Endothelial cell of hepatic sinusoid (primary cell): ENCODE data around the gene ZNF277.

ENCODE experiments used
- in situ Hi-C: cut with HindIII; loops from 2 replicates; pipeline ENCODE4 v1.10.0; 2017; ENCODE audit warnings: low sequenced_read_pairs

Gene ZNF277

DNA sequence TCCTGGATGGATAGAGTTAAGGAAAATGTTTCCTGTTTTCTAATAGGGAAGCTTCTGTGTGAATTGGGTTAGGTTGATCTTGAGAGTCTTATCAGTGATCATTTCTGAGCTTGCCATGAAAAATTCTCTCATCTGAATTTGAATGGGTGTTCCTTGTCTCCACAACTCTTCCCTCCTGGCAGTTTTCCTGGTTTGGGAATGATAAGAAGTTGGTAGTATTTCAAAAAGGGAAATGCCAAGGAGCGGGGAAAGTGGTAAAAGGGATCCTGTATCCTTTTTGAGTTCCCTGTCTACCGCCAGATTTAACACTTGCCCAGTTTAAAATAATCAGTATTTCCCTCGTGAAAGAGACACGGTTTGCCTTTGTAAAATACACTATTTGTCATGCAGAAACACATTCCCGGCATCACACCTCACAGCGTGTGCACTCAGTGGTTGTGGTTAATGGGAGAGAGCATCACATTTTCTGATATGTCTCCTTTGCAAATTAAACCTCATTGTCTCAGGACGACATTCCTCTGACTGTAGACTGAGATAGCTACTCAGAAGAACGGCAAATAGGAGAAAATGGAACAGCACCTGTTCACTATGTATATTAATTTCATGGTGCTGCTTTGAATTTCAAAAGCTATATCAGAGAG is 130.6 kb downstream of the ZNF277 start:
- in situ Hi-C loops, result loop anchor here (5.0 kb wide), 1 partner anchor 40 kb away; no protein-coding TSS in a partner anchor

DNA sequence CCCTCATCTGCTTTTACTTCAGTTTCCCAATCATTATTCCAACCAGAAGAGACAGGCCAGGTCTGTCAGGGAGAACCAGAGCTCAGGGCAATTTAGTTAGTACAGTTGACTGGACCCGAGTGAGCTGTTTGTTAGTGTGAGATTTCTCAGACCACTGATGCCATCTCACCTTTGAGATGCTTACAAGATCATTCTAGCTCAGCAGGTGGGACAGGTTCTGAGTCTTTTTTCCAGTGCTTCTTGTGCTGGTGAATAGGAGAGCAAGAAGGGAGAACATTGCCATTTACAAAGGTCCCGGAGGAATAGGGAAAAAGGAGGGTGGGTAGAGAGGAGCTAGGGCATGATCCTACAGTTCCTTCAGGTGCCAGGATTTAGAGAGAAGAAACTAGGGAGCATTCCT is 131.4 kb downstream of the ZNF277 start:
- in situ Hi-C loops, result loop anchor here (5.0 kb wide), 1 partner anchor 41 kb away; no protein-coding TSS in a partner anchor

DNA sequence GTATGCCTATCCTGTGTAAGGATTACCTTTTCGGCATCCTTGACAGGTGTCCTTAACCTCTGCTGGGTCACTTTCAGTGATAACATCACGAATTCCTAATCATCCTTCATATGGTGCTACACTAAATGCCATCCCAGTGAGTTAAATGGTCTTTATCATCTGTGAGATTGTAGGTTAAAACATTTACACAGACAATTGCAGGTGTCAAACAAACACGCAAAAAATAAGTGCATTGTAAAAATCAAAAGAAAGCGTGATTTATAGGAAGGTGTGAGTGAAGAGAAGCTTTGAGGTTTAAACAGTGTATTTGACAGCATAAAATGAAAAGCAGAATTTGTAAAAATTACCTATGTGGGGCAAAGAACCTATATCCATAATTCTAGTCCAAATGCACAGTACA is 132.3 kb downstream of the ZNF277 start:
- in situ Hi-C loops, result loop anchor here (5.0 kb wide), 1 partner anchor 41 kb away; no protein-coding TSS in a partner anchor

DNA sequence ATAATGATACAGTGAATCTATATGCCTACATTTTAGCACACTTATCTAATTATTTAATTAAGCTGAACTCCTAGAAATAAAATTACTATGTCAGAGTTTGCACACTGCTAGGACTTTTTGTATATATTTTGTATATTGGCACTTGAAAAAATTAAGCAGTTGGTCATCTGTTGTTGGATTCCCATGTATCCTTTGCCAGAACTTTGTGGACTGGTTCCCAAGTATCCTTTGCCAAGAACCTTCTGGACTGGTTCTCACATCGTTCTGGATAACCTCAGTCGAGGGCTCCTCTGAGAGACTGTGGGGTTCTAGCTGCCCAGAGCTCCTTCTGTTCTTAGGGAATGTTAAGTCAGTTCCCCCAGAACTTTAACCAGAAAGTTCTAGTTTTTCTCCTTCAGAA is 135.0 kb downstream of the ZNF277 start:
- in situ Hi-C loops, result no loop called here

DNA sequence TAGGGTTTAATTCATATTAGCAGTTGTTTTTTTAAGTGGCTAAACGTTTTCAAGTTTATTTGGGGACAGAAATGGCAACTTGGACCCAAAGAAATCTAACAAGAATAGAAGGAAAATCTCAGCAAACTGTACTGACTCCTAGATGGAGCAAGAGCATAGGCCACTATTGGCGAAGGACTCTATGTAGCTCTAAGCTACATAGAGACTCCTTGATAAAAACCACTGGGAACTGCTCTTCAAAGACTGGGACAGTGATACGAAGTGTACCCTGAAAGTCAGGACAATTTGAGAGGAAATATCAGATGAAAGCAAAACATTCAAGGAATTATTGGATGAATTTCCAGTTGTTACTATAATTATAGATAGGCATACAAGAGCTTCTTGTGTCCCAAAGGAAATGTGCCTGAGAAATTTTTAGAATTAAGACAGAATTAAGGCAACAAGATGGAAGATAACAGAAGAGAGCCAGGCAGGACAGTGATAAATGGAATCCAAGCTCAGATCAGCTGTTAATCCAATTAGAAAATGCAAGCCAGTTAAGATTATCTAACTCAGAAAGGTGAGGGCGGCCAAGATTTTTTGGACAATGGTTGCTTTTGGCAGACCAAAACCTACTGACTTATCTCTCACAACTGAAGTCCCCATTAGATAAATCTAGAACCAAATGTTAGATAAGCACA is 140.0 kb downstream of the ZNF277 start:
- in situ Hi-C loops, result no loop called here

DNA sequence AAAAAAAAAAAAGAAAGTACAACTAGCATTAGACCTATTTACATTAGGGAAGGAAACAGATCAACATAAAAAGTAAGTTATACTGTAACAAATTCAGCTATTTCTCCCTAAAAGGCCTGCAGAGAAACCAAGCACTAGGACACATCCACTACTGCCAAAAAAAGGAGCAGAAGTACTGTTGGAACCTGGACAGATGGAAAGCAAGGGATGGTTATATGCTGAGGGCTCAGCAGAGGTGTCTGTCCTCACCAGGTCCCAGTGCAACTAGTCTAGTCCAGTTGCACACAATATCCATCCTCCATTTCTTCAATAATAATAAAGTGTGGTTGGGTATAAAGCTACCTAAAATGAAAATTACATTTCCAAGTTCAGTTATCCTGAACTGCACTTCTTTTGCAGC is 140.6 kb downstream of the ZNF277 start:
- in situ Hi-C loops, result no loop called here

DNA sequence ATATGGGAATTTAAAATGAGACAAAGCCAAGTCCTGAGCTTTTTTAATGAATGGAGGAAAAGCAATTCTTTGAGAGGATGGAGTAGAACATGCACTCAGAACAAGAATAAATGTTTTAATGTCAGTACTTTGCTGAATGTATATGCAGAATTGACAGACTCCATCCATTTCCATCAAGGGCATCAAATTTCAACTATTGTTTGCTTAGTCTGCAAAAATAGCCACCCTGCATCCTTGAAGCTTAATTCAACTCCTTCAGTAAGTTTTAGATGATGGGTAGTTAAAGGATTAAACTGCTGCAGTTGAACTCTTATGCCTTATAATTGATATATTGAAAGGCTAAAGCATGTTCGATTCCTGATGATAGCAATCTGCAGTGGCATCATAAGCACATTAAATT is 144.1 kb downstream of the ZNF277 start:
- in situ Hi-C loops, result no loop called here

DNA sequence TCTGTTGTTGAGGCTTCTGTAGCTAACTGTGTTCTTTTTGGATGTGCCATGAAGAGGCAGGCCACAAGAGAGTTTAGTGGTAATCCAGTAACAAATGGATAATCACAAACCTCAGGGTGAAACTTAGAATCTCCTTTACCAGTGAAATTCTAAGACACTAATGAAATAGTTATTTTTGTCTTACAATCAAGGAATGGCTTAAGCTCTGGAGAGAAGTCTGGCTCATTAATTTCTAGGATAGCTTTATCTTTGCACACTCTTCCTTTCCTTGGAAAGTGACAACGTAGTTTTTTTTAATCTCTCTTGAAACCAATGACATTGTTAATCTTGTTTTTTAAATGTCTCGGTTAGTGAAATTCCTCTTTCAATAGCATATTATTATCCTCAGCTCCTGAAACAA is 150.1 kb downstream of the ZNF277 start:
- in situ Hi-C loops, result no loop called here

DNA sequence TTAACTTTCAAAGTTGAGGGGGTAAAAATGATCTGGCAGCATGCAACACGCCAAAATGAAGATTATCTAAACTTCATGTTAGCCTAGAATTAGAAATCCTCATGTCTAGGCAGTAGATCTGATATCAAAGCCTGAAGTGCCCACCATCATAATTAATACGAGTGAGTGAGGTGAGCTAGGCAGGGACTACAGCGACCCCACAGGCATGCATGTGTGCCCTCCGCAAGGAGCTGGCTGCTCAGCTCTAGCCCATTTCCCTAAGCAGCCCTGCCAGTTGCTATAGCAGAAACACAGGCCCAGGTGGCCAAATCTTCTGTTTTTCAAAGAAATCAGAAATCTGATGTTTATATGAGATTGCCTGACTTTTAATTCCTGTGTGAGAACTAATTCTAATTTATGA is 150.6 kb downstream of the ZNF277 start:
- in situ Hi-C loops, result no loop called here

DNA sequence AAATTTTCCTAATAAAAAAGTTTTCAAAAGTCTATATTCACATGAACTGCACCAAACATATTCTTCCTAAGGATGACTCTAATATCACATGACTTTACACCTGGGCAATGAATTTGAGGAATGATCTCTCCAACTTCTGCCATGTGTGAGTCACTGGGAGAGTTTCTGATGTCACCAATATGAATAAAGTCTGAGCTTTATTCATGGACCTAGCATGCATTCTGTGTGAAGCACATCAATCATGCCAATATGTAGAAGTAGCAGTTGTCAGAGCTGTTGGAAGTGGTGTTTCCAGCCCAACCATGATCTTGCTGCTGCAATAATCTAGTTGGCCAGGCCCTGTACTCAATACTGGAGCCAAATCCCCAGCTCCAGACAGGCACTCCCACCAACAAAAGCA is 152.0 kb downstream of the ZNF277 start:
- in situ Hi-C loops, result no loop called here

DNA sequence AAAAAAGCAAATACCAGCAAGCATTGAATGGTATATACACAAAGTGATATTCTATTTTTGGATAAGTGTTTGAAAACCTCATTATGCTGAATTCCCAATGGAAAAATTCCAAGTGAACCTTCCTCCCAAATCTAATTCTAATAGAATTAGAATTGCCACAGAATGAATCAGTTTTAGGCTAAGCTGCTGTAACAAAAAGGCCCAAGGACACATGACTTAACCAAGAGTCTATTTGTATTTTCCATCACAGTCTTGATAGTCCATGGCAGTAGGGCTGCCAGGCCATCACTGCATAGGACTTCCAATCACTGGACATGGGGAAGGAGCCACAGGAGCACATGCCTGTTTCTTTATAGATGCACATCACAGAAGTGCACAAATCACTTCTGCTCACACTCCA is 152.6 kb downstream of the ZNF277 start:
- in situ Hi-C loops, result no loop called here

DNA sequence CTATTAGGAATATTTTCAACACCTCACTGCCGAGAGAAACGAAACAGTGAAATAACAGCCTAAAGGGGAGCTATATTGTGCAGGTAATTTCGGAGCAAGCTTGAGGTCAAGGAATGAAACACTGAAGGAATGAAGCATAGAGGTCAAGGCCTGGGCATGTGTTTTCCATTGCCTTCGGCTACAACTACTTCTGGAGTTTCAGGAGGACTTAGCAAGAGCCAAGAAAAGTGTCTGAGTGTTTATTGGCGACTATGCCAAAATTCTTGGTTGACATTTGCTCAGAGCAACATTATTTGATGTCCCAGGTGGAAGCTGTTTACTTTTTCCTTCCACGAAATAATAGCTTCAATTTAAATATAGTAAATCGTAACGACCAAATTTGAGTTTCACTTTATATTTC is 154.2 kb downstream of the ZNF277 start:
- in situ Hi-C loops, result no loop called here

DNA sequence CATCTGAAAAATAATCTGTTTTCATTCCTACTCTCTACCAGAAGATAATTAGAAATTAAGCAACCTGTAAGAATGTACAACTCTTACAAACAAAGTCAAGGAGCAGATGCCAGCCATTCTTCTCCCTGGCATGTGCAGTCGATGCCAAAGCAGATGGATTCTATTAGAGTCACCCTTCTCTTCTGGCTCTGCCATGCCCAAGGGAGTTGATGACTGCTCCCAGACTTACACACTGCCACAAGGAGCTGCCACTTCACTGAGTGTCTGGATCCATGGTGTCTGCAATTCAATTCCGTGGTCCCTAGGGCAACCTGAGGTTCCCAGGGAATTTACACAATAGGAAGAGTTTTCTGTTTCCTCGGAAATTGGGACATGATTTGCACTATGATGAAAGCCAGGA is 154.7 kb downstream of the ZNF277 start:
- in situ Hi-C loops, result no loop called here

DNA sequence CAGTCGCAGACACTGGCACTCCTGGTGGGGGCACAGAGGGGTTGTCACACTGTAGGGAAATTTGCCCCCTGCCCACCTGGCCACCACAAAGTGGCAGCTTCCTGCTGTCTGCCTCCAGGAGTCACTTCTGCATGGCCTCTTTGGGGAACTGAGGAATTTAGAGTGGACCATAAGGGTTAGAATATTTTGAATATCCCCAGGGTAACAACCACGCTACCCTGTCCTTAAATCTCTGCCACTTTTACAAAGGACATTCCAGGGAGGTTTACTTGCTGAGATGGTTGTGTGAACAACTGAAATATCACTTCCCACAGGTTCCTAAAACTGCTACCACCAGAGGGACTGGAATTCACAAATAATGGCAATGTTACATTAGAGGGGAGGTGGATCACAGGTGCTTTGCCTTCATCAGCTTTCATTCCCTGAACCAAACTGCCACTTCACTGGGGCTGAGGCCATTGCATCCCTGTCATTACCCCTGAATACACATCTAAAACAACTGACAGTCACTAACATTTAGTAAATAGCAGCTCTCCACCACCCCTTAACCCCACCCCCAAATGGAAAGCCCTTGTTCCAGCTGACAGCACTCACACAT is 155.7 kb downstream of the ZNF277 start:
- in situ Hi-C loops, result no loop called here

DNA sequence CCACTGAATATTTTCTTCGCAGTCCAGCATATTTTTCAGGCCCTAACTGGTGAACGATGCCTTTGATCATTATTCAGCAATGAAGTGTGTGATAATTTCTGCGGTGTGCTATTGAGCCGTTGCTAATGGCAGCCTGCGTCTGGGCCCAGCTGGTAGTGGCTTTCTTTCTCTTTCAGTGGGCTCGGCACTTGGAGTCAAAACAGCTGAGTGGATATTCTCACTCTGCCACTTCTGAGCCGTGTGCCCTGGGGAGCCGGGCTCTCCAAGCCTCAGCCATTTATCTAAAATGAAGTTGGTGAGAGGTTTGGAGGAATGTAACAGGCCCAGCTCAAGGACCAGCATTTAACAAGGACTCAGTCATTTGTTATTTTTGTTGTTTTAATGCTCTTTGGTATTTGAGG is 156.2 kb downstream of the ZNF277 start:
- in situ Hi-C loops, result no loop called here

DNA sequence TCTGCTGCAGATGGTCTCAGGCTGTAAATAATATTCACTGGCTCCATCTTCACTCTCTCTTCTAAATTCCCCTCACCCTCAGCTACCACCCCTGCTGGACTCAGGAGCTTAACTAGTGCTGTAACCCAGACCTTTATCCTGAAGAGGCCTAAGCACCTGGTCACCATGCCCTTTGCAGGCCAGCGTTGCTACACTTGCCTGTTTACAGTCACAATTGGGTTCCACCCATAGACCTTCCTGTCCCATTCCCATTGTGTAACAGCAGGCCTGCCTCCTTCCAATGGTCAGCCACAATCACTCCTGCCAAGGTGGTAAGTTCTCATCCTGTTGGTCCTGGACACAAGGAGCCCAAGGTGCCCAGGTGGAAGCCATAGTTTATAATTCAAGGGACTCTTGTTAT is 157.9 kb downstream of the ZNF277 start:
- in situ Hi-C loops, result no loop called here

DNA sequence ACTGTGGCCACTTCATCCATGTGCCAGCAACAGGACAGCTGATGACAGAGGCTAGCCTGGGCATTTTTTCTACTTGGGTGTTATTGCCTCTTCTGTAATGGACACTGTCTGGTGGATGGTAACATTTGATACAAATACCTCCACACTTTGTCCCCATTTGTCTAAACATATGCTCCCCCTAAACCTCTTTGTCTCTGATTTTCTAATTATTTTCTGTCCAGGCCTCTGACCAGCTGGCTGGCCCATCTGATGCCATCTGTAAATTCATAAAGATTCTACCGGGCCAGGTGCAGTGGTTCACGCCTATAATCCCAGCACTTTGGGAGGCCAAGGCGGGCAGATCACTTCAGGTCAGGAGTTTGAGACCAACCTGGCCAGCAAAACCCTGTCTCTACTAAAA is 159.1 kb downstream of the ZNF277 start:
- in situ Hi-C loops, result no loop called here

DNA sequence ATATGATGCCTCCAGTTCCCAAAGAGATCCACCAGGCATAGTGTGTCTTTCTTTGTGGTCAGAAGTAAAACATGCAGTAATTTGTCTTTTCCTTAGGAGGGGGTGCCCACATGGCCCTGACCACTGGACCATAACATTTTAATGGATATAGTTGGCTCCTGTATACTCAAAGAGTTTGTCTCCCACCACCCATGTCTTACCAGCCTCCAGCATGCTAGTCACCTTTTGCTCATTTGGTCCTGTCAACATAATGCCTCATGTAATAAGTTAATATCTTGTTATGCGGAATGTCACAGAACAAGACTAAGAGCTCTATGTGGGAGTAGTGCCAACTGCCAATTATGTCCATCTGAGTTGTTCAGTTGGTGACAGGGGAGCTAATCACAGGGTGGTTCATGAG is 160.4 kb downstream of the ZNF277 start:
- in situ Hi-C loops, result no loop called here

DNA sequence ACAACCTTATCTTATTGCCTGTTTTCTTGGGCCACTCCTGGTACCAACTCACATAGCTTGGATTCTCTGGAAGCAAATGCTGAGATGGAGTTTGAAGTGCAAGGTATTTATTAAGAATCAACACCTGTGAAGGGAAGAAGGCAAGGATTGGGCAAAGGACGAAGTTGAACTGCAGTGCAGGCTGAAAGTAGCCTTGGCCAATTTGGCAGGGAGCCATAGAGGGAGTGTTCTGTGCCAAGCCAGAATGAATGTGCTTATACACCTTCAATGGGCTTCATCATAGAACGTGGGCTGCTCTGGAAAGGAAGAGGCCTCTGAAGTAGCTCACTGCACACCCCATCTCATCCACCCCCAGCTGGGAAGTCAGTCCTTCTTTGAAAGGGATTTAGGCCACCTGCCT is 163.9 kb downstream of the ZNF277 start:
- in situ Hi-C loops, result no loop called here

DNA sequence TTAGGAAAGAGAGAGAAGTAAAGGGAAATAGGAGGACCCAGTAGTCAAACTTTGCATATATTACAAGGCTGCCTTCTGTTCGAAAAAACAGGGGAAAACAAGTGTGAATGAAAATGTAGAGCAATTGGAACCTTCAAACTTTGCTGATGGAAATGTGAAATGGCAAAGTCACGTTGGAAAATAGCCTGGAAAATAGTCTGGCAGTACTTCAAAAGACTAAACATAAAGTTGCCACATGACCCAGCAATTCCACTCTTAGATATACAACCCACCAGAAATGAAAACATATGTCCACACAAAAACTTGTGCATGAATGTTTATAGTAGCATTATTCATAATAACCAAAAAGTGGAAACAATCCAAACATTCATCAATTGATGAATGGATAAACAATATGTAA is 165.2 kb downstream of the ZNF277 start:
- in situ Hi-C loops, result no loop called here

DNA sequence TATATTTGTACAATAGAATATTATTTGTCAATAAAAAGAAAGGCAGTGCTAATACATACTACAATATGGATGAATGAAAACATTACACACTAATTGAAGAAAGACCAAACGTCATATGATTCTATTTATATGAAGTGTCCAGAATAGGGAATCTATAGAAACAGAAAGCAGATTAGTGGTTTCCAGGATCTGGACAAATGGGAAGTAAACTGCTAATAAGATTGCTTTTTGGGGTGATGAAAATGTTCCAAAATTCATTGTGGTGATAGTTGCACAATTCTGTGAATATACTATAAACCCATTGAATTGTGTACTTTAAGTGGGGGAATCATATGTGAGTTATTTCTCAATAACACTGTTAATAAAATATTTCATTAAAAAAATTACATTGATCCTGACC is 165.6 kb downstream of the ZNF277 start:
- in situ Hi-C loops, result no loop called here

DNA sequence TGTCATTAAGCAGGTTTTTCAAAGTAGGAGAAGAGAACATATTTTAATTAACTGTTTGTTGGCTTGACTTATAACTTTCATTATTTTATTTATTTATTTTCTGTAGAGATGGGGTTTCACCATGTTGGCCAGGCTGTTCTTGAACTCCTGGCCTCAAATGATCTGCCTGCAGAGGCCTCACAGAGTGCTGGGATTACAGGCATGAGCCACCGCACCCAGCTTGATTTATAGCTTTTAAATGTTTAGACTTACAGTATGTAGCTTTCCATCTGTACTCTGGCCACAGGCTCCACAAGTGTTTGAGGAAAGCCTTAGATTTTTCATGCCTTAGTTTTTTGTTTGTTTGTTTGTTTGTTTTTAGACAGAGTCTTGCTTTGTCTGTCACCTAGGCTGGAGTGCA is 171.1 kb downstream of the ZNF277 start:
- in situ Hi-C loops, result no loop called here
